HL-60/S4 treated with phorbol 12-myristate 13-acetate at 8.2 ng/mL for 4 days and 3 days (cell line): ENCODE data around the gene SEL1L3.

Experiments
- in situ Hi-C: fragments of 300-500 bp; cut with MboI; formaldehyde crosslinking; loops from 2 replicates; pipeline ENCODE4 v1.15.0; 2022; ENCODE audit warnings: low sequenced_read_pairs

SEL1L3 gene

GRCh38 chr4:25795566-25796454 lies 67.0 kb downstream of the SEL1L3 start:
- in situ Hi-C loops: no loop called here

- in situ Hi-C loops: no loop called here
Measured at GRCh38 chr4:25795091-25795490, 67.7 kb downstream of the SEL1L3 start.

- in situ Hi-C loops: no loop called here
Measured at GRCh38 chr4:25792876-25793275, 69.9 kb downstream of the SEL1L3 start.

GRCh38 chr4:25792200-25792791 lies 70.5 kb downstream of the SEL1L3 start:
- in situ Hi-C loops: no loop called here

- in situ Hi-C loops: no loop called here
Measured at GRCh38 chr4:25790024-25790423, 72.8 kb downstream of the SEL1L3 start.

- in situ Hi-C loops: no loop called here
Measured at GRCh38 chr4:25788703-25789238, 74.0 kb downstream of the SEL1L3 start.

- in situ Hi-C loops: no loop called here
Measured at GRCh38 chr4:25786497-25787065, 76.2 kb downstream of the SEL1L3 start.

- in situ Hi-C loops: no loop called here
Measured at GRCh38 chr4:25783943-25784342, 78.8 kb downstream of the SEL1L3 start.

GRCh38 chr4:25783126-25783525 lies 79.7 kb downstream of the SEL1L3 start:
- in situ Hi-C loops: no loop called here

GRCh38 chr4:25782482-25782881 lies 80.3 kb downstream of the SEL1L3 start:
- in situ Hi-C loops: no loop called here

GRCh38 chr4:25779021-25779420 lies 83.8 kb downstream of the SEL1L3 start:
- in situ Hi-C loops: no loop called here

GRCh38 chr4:25776795-25777194 lies 86.0 kb downstream of the SEL1L3 start:
- in situ Hi-C loops: no loop called here

GRCh38 chr4:25775166-25775565 lies 87.6 kb downstream of the SEL1L3 start:
- in situ Hi-C loops: no loop called here

- in situ Hi-C loops: loop anchor here (25.0 kb wide), 1 partner anchor 336 kb away; no protein-coding TSS in a partner anchor
Measured at GRCh38 chr4:25773358-25773757, 89.4 kb downstream of the SEL1L3 start.

- in situ Hi-C loops: loop anchor here (25.0 kb wide), 1 partner anchor 334 kb away; no protein-coding TSS in a partner anchor
Measured at GRCh38 chr4:25771672-25772071, 91.1 kb downstream of the SEL1L3 start.

GRCh38 chr4:25770847-25771246 lies 91.9 kb downstream of the SEL1L3 start:
- in situ Hi-C loops: loop anchor here (25.0 kb wide), 1 partner anchor 334 kb away; no protein-coding TSS in a partner anchor

- in situ Hi-C loops: loop anchor here (25.0 kb wide), 1 partner anchor 332 kb away; no protein-coding TSS in a partner anchor
Measured at GRCh38 chr4:25769251-25769650, 93.5 kb downstream of the SEL1L3 start.

GRCh38 chr4:25767877-25768725 lies 94.7 kb downstream of the SEL1L3 start:
- in situ Hi-C loops: loop anchor here (25.0 kb wide), 1 partner anchor 331 kb away; no protein-coding TSS in a partner anchor

- in situ Hi-C loops: loop anchor here (25.0 kb wide), 1 partner anchor 323 kb away; no protein-coding TSS in a partner anchor
Measured at GRCh38 chr4:25760518-25761157, 102.2 kb downstream of the SEL1L3 start.

- in situ Hi-C loops: loop anchor here (25.0 kb wide), 1 partner anchor 323 kb away; no protein-coding TSS in a partner anchor
Measured at GRCh38 chr4:25760048-25760447, 102.7 kb downstream of the SEL1L3 start.
